HepG2 (cell line): ENCODE measurements around the gene TTLL6. TPM values are rescaled to one million over a fixed set of nuclear protein-coding genes. Genes with fewer than 3 reads are reported as not detected.

Source experiments
- AHR ChIP-seq: IDR thresholded peaks from 2 replicates; pipeline ENCODE4 v1.6.1; 2018; ENCODE audit warnings: missing genetic modification reagents, missing compliant biosample characterization
- ARID4A ChIP-seq: sonication (generic); formaldehyde crosslinking; IDR thresholded peaks from 2 replicates; pipeline ENCODE4 v1.5.0; 2020; ENCODE audit warnings: mild to moderate bottlenecking, missing genetic modification reagents, borderline replicate concordance
- ATM ChIP-seq: fragments of 450-650 bp; IDR thresholded peaks from 2 replicates; pipeline ENCODE4 v1.7.1; 2017; ENCODE audit warnings: mild to moderate bottlenecking, borderline replicate concordance
- BATF2 ChIP-seq: sonication (generic); formaldehyde crosslinking; IDR thresholded peaks from 2 replicates; pipeline ENCODE4 v1.8.0; 2022; ENCODE audit warnings: mild to moderate bottlenecking, missing genetic modification reagents, moderate library complexity
- CHD4 ChIP-seq: fragments of 200-600 bp; sonication (generic); IDR thresholded peaks from 2 replicates; pipeline ENCODE4 v1.7.0; 2017; ENCODE audit warnings: mild to moderate bottlenecking, low read length, borderline replicate concordance
- FOXA1 ChIP-seq, 2 experiments: fragments of 450-650 bp in 1 of 2; sonication (generic) in 1 of 2; formaldehyde crosslinking in 1 of 2; IDR thresholded peaks; 2 replicates each; pipeline versions ENCODE4 v1.4.0 to v1.6.1; 2016 to 2020; ENCODE audit warnings: missing genetic modification reagents in 1 of 2
- KLF11 ChIP-seq: IDR thresholded peaks from 2 replicates; pipeline ENCODE4 v1.6.1; 2016; ENCODE audit warnings: missing compliant biosample characterization
- KMT2A ChIP-seq: sonication (generic); formaldehyde crosslinking; IDR thresholded peaks from 2 replicates; pipeline ENCODE4 v1.4.0; 2020; ENCODE audit warnings: missing genetic modification reagents
- MEIS1 ChIP-seq: sonication (generic); formaldehyde crosslinking; IDR thresholded peaks from 2 replicates; pipeline ENCODE4 v1.9.0; 2021; ENCODE audit warnings: mild to moderate bottlenecking, missing genetic modification reagents, moderate library complexity, borderline replicate concordance
- MTF2 ChIP-seq: sonication (generic); formaldehyde crosslinking; IDR thresholded peaks from 2 replicates; pipeline ENCODE4 v1.5.0; 2020; ENCODE audit warnings: missing genetic modification reagents, borderline replicate concordance
- PRDM10 ChIP-seq: sonication (generic); formaldehyde crosslinking; IDR thresholded peaks from 2 replicates; pipeline ENCODE4 v1.4.0; 2020; ENCODE audit warnings: low read depth, missing genetic modification reagents
- SUZ12 ChIP-seq: fragments of 150-350 bp; IDR thresholded peaks from 2 replicates; pipeline ENCODE4 v1.6.1; 2014; ENCODE audit warnings: low read depth, low read length
- TRAFD1 ChIP-seq: sonication (generic); formaldehyde crosslinking; IDR thresholded peaks from 2 replicates; pipeline ENCODE4 v1.5.1; 2020; ENCODE audit warnings: missing genetic modification reagents, mild to moderate bottlenecking, borderline replicate concordance
- ZFYVE20 ChIP-seq: sonication (generic); formaldehyde crosslinking; IDR thresholded peaks from 2 replicates; pipeline ENCODE4 v1.8.0; 2023; ENCODE audit warnings: low read depth, mild to moderate bottlenecking, moderate library complexity, missing genetic modification reagents, borderline replicate concordance
- ZMYM3 ChIP-seq: sonication (generic); formaldehyde crosslinking; IDR thresholded peaks from 2 replicates; pipeline ENCODE4 v1.5.1; 2020; ENCODE audit warnings: mild to moderate bottlenecking, missing genetic modification reagents
- ZNF224 ChIP-seq: sonication (generic); formaldehyde crosslinking; IDR thresholded peaks from 2 replicates; pipeline ENCODE4 v1.5.0; 2020; ENCODE audit warnings: mild to moderate bottlenecking, missing genetic modification reagents
- ZNF329 ChIP-seq: sonication (generic); formaldehyde crosslinking; IDR thresholded peaks from 2 replicates; pipeline ENCODE4 v1.9.0; 2021; ENCODE audit warnings: low read depth, mild to moderate bottlenecking, missing genetic modification reagents
- ZNF33A ChIP-seq: sonication (generic); formaldehyde crosslinking; IDR thresholded peaks from 2 replicates; pipeline ENCODE4 v1.5.1; 2020; ENCODE audit warnings: missing genetic modification reagents, mild to moderate bottlenecking, moderate library complexity, borderline replicate concordance
- ZNF33B ChIP-seq: sonication (generic); formaldehyde crosslinking; IDR thresholded peaks from 2 replicates; pipeline ENCODE4 v1.5.1; 2020; ENCODE audit warnings: mild to moderate bottlenecking, missing genetic modification reagents
- polyA plus RNA-seq, 8 experiments: library from polyadenylated mRNA; depleted of rRNA in 3 of 8; stranded (reverse) in 7 of 8; unstranded in 1 of 8; fragments of >200 nt; fragmentation: Illumina TruSeq in 4 of 8; extraction: Trizol in 4 of 8; gene quantifications; 2 replicates each; pipeline versions ENCODE4 v1.2.1 to v1.2.3, GENCODE V29; 2011 to 2016; ENCODE audit warnings: low read depth in 4 of 8, missing spikeins in 1 of 8, mixed read lengths in 1 of 8; ENCODE audit not compliant: insufficient read depth in 1 of 8
- total RNA-seq, 5 experiments: library from RNA; depleted of rRNA; stranded (reverse); fragments of >200 nt; fragmentation: Illumina TruSeq; extraction: Trizol; gene quantifications; 2 replicates each; pipeline ENCODE4 v1.2.3, GENCODE V29; 2016; ENCODE audit warnings: low read depth in 1 of 5

TTLL6 gene
- total and polyA plus RNA-seq, 2 of the 13 experiments (the other 11 are each of a cell fraction or from before 2014, with no cell fraction given), result 0.04 to 0.08 TPM

GRCh38 chr17:48724251-48725003 lies 92.6 kb downstream of the TTLL6 start (continued):
- TF ChIP-seq AHR, result no peak
- no peak for TF ChIP-seq ATM
- TF ChIP-seq MTF2 (CRISPR knock-in tag), result 0 out of 2 replicates have a peak, but pooled peaks have one; percentile 19
- TF ChIP-seq MEIS1 (CRISPR knock-in tag), result no peak
- no peak for TF ChIP-seq CHD4
- TF ChIP-seq ZFYVE20 (CRISPR knock-in tag), result no peak
- TF ChIP-seq ZNF33A (CRISPR knock-in tag), result no peak
- TF ChIP-seq KLF11 (CRISPR knock-in tag), result no peak
- TF ChIP-seq KMT2A (CRISPR knock-in tag), result no peak
- TF ChIP-seq BATF2 (CRISPR knock-in tag), result no peak
- peak; percentile 5; the same call in 1 of the 2 replicates for TF ChIP-seq SUZ12
- no peak for TF ChIP-seq FOXA1 (IDR thresholded peaks at IDR 0.05)
- no peak for TF ChIP-seq FOXA1 (CRISPR knock-in tag; IDR thresholded peaks at IDR 0.05)
- TF ChIP-seq ZNF224, result no peak
- TF ChIP-seq ZNF329 (CRISPR knock-in tag), result no peak
- no peak for TF ChIP-seq ZNF33B (CRISPR knock-in tag)
- TF ChIP-seq PRDM10 (CRISPR knock-in tag), result no peak
- TF ChIP-seq ARID4A (CRISPR knock-in tag), result no peak
- no peak for TF ChIP-seq ZMYM3 (CRISPR knock-in tag)
- 0 out of 2 replicates have a peak, but pooled peaks have one; percentile 36 for TF ChIP-seq TRAFD1
